Hematopoietic multipotent progenitor cell treated with erythropoietin and hydrocortisone succinate and interleukin-3 and kit ligand, for 17 days (in vitro differentiated cells): Measurements from ENCODE around the gene SARDH.
"Not testable (repeated sequence)": the region's sequence is repeated elsewhere in the genome, so short reads cannot be mapped to it uniquely, and the experiment has no call there.

ENCODE experiments used
- DNase-seq: peaks from one replicate; pipeline ENCODE4 v3.0.0-alpha.2; 2015; ENCODE audit warnings: low spot score

The SARDH gene

GRCh38 chr9:133775951-133776905, 38.1 kb upstream of the SARDH start:
- no peak for DNase-seq

DNA sequence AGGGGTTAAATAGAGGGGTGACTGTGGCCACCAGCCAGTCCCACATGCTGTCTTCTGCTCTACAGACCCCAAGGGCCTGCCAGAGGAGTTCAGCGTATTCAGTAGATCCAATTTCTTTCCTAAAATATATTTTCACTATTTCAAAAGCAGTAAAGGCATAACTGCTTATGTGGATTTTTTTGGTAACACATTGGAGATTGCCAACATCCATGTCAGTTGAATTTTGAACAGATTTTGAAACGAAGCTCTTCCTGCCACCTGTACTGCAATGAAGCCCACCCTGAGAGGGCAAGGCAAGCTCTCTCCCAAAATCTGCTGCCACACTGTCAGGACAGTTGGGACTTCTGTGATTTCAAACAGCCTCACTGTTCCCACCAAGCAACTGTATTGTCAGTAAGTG, 37.1 kb upstream of the SARDH start:
- DNase-seq, result no peak

GRCh38 chr9:133774799-133775198, 36.6 kb upstream of the SARDH start:
- no peak for DNase-seq

DNA sequence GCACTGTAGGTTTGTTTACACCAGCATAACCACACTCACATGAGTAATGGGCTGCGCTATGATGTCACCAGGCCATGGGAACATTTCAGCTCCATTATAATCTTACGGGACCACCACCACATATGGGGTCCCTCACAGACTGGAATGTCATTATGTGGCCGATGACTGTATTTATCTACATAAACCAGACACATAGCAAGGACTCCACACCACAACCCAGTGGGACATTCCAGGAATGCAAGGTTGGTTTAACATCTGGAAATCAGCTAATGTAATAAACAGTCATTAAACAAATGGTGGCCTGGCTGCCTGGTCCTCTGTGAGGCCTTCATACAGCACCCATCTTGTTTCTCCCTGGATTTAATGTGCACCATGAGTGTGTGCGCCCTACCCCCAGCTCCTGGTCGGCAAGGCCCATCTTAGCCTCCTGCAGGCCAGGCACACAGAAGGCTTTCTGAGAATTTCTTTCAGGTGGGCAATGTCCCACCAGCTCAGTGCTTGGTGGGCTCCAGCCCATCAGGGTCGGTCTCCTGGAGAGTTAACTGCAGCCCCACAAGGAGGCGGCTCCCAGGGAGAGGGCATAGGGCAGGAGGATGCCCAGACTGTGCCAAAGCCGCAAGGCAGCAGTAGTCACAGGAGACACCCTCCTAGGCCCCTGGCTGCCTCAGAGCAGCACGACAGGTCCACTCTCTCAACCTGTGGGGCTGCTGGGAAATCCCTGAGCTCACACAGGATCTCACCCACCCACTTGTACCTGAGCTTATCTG, 35.9 kb upstream of the SARDH start:
- DNase-seq, result no peak

- DNase-seq, result no peak
Measured at GRCh38 chr9:133772581-133772980, 34.4 kb upstream of the SARDH start.

GRCh38 chr9:133771486-133772482, 33.6 kb upstream of the SARDH start:
- DNase-seq, result no peak

DNA sequence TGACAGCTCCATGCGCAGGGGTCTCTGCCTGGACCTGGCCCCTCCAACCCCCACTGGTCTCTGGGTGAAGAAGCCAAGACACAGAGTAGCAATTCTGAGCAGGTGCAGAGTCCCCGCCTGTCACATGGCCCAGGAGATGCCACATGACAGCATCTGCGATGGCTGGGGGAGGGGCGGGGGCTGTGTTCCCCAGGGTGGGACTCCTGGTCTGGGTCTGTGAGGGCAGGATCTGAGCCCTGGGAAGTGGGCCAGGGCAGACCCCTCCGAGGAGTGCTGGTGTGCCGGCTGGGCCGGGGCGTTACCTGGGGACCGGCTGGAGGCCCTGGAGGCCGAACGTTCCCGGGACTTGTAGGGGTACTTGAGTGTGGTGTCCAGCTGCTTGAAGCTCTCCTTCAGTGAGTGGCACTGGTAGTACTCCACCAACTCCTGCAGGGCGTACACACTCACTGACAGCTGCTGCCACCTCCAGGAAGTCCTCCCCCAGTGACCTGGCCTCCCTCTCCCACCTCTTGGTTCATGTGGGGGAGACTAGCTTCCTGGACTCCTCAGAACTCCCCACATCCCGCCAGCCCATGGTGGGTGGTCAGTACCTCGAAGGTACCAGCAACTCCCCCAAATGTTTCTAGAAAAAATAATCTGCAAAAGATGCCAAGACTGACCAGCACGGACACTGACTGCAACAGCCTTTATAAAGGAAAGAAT, 32.1 kb upstream of the SARDH start:
- DNase-seq, result no peak

GRCh38 chr9:133769511-133770075, 31.4 kb upstream of the SARDH start:
- DNase-seq, result no peak

DNA sequence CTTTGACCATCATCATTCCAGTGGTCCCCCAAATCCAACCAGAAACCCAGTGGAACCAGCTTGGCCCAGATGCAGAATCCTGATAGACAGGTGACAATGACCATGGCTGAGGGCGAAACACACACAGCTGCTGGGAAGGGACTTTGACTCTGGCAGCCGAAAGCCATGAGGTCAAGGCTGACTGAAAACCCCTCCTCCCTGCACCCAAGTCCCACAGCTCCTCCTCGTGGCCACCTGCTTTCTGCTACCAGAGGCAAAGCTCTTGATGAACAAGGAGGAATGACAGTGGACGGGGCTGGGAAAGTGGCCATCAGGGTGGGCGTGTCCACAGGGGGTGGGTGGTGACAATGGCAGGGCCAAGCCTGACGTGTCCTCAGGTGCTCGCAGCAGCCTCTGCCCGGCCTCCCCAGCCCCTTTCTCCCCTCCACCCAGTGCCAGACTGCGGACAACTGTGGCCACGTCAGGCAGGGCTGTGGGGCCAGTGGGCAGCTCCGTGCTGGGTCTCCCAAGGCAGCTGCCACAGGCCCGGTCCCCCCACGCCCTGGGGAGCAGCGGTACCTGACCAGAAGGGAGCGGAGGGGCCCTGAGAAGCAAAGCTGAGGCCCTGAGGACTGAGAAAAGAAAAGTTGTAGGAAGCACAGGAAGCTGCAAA, 30.8 kb upstream of the SARDH start:
- DNase-seq, result no peak

- no peak for DNase-seq
Measured at GRCh38 chr9:133768371-133768858, 30.3 kb upstream of the SARDH start.

DNA sequence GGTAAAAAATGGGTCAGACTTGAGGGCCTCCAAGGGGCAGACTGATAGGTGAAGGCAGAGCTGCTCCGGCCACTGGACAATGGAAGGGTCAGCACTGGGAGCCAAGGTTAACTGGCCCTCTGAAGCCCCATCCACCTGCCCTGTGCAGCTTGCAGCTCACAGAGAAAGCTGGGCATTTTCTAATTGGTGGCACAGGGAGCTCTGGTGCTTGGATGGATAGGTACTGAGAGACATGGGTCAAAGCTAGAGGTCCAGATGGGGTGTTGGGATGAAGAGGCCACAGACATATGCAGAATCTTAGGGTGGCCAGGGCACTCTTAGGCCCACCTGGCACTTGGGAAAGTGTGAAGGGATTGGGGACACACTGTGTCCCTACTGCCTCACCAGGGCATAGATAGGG, 29.5 kb upstream of the SARDH start:
- DNase-seq, result no peak

GRCh38 chr9:133767008-133767407, 28.9 kb upstream of the SARDH start:
- no peak for DNase-seq

DNA sequence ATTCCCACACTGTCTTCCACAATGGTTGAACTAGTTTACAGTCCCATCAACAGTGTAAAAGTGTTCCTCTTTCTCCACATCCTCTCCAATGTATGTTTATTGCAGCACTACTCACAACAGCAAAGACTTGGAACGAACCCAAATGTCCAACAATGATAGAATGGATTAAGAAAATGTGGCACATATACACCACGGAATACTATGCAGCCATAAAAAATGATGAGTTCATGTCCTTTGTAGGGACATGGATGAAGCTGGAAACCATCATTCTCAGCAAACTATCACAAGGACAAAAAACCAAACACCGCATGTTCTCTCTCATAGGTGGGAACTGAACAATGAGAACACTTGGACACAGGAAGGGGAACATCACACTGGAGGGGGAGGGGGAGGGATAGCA, 28.1 kb upstream of the SARDH start:
- DNase-seq, result not testable (repeated sequence)

DNA sequence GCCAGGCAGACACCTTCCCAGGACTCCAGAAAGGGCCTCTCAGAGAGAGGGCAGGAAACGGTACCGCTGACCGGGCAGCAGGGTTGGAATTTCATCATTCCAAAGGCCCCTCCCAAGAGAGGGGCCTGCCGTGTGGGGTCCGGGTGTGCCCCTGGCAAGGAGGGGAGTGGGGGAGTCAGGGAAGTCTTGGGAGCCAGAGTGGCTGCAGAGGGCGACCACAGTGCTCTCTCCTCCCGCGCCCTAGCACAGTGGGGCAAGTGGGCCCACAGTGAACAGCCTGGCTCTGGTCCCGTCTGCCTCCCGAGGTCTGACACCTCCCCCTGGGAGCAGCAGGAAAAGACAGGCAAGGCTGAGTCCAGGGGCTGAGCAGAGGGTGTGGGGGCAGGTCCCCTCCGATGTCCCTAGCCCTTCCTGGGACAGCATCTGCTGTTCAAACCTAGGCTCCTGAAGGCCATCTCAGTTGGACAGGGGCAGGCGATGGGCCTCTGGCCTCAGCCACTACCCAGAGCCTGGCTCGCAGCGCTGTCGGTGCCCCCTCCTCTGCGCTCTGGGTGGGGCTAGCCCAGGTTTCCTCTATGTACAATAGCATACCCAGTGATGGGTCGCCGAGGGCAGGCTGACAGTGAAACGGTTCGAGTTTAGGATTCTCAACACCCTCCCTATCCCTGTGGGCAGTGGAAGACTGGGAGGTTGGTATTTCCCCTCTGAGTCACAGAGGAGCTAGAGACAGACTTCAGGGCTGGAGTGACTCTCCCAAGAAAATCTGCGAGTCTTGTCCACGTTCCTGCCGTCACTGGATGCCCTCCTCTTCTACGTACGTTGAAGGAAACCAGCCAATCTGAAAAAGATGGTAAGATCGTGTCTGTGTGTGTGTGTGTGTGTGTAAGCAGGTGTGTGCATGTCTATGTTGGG, 25.4 kb upstream of the SARDH start:
- DNase-seq, result no peak

- DNase-seq, result no peak
Measured at GRCh38 chr9:133762488-133763271, 24.5 kb upstream of the SARDH start.

- DNase-seq, result no peak
Measured at GRCh38 chr9:133761641-133762248, 23.6 kb upstream of the SARDH start.

DNA sequence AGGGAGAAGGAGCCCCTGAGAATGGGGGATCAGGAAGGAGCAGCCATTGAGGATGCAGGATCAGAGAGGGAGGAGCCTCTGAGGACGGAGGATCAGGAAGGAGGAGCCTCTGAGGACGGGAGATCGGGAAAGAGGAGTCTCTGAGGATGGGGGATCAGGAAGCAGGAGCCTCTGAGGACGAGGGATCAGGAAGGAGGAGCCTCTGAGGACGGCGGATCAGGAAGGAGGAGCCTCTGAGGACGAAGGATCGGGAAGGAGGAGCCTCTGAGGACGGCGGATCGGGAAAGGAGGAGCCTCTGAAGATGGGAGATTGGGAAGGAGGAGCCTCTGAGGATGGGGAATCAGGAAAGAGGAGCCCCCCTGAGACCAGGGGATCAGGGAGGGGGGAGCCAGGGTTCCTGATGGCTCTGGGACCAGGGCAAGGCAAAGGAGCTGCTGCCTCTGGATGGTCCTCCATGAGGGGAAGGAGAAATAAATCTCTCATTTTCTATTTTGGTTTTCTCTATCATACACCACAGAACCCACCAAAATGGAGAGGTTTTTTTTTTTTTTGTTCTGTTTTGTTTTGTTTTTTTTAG, 22.6 kb upstream of the SARDH start:
- DNase-seq, result no peak

GRCh38 chr9:133759946-133760345, 21.8 kb upstream of the SARDH start:
- no peak for DNase-seq
